ENCODE results near the gene STK32B. TPM values are rescaled to one million over a fixed set of nuclear protein-coding genes. Genes with fewer than 3 reads are reported as not detected.

STK32B gene
- total and polyA plus RNA-seq, 9 of the 15 experiments (the other 6 are each of a cell fraction or from before 2014, with no cell fraction given): 0.03 to 0.20 (median 0.07) TPM; not detected in 2

- no TSS peak for BruUV-seq (replicated peaks)
- DNase-seq (ENCODE audit: extremely low read depth in 1 of 4, low spot score in 3 of 4) (no peak), ATAC-seq (no peak), FAIRE-seq (no peak)
- H3K79me2 ChIP-seq (ENCODE audit: control insufficient read depth, insufficient read depth, low read length): no peaks in the 10 kb centered on the region
- H3K27me3 ChIP-seq (ENCODE audit: control insufficient read depth in 2 of 2, insufficient read depth in 2 of 2, low read length in 2 of 2): peaks cover 3 to 29% of the 10 kb centered on the region in 2 experiments; a peak in 2 of 5 replicates
- CTCF ChIA-PET (ENCODE audit: low intra/inter-chr PET ratio): no interaction called here
- H3K4me1 ChIP-seq (replicated peaks in 1 of 2; ENCODE audit: control insufficient read depth in 2 of 2, insufficient read depth in 2 of 2, low read length in 2 of 2): peaks cover 0 to 3% of the 10 kb centered on the region in 2 experiments; a peak in 1 of 5 replicates
- POLR2A ChIA-PET: no interaction called here
- WGBS (ENCODE audit: insufficient coverage, low coverage, missing lambda C conversion rate): 4% methylated on average over 2 of the region's 2 CpGs
- no peak overlapping the region for H3K4me2 ChIP-seq (ENCODE audit: insufficient read depth, low read length)
- H3K36me3 ChIP-seq (ENCODE audit: control insufficient read depth, insufficient read depth, low read length): no peaks in the 10 kb centered on the region
- no peak overlapping the region for H3K4me3 ChIP-seq
- no peak for TF ChIP-seq TAF9B (IDR thresholded peaks at IDR 0.05; ENCODE audit: partially characterized antibody)
- TF ChIP-seq ZBTB17 (CRISPR knock-in tag; IDR thresholded peaks at IDR 0.05): no peak
- no peak for TF ChIP-seq BHLHE40 (IDR thresholded peaks at IDR 0.05; ENCODE audit: low read length)
- TF ChIP-seq TEAD1 (CRISPR knock-in tag; IDR thresholded peaks at IDR 0.05): no peak
- no peak for TF ChIP-seq ZNF212 (CRISPR knock-in tag; IDR thresholded peaks at IDR 0.05)
- TF ChIP-seq NR2C1 (IDR thresholded peaks at IDR 0.05): no peak
- TF ChIP-seq NR2C1 (tag; IDR thresholded peaks at IDR 0.05): no peak
- no peak for TF ChIP-seq ZNF197 (CRISPR knock-in tag; IDR thresholded peaks at IDR 0.05; ENCODE audit: low read depth)
- TF ChIP-seq NCOA4 (IDR thresholded peaks at IDR 0.05; ENCODE audit: partially characterized antibody): no peak
- no peak for TF ChIP-seq GABPB2 (CRISPR knock-in tag; conservative IDR thresholded peaks at IDR 0.05)
- no peak for TF ChIP-seq SMARCA4 (IDR thresholded peaks at IDR 0.05)
- TF ChIP-seq ATF3 (IDR thresholded peaks at IDR 0.05): no peak
- no peak for TF ChIP-seq ATF3 (CRISPR knock-in tag; conservative IDR thresholded peaks at IDR 0.05)
- no peak for TF ChIP-seq CCNT2 (IDR thresholded peaks at IDR 0.05; ENCODE audit: borderline replicate concordance, extremely low read depth, insufficient read length, low read depth, low read length)
- intact Hi-C loops (cut with micrococcal nuclease): no loop called here
- no peak overlapping the region for H2AFZ ChIP-seq (ENCODE audit: low read depth, low read length)
- no peak overlapping the region for H3K9ac ChIP-seq (ENCODE audit: insufficient read depth in 1 of 2, low read depth in 2 of 2, low read length in 2 of 2)
- H3K27ac ChIP-seq (ENCODE audit: extremely low read depth, low read depth, low read length): no peak overlapping the region
- no peaks in the 10 kb centered on the region for H3K9me3 ChIP-seq (replicated peaks; ENCODE audit: control insufficient read depth, insufficient read depth, low read depth, low read length)
- H4K20me1 ChIP-seq (replicated peaks; ENCODE audit: control insufficient read depth, insufficient read depth, low read length): no peaks in the 10 kb centered on the region; the same call in 1 of the 2 replicates
- in situ Hi-C loops (cut with MboI): no loop called here
- H3K9me1 ChIP-seq (ENCODE audit: control insufficient read depth, insufficient read depth, low read length): no peaks in the 10 kb centered on the region
These were observed 73.6 kb downstream of the STK32B start for GRCh38 chr4:5124876-5125275.
